NOMO-1 treated with dmso at 0.1 percent for 144 hours (cell line): ENCODE data around the gene CTSD.
"Not testable (repeated sequence)": the region's sequence is repeated elsewhere in the genome, so short reads cannot be mapped to it uniquely, and the experiment has no call there.

Source experiments
- DNase-seq: peaks from one replicate; lab custom pipeline; 2025; ENCODE audit not compliant: unreplicated experiment; lab: John Stamatoyannopoulos, UW

Gene CTSD

DNA sequence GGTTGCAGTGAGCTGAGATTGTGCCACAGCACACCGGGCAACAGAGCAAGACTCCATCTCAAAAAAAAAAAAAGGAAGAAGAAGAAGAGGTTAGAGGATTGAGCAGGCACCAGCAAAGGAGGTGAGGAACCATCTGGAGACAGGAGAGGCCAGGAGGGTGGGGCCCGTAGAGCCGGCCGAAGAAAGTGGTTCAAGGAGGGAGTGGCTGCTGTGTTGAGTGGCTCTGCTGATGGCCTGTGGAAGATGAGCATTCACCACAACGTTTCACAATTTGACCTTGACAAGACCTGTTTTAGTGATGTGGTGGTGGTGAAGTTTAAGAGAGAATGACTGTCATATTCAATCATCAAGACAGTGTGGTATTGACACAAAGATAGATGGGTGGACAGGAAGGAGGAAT, 6.8 kb upstream of the CTSD start:
- peak; percentile 90 for DNase-seq

DNA sequence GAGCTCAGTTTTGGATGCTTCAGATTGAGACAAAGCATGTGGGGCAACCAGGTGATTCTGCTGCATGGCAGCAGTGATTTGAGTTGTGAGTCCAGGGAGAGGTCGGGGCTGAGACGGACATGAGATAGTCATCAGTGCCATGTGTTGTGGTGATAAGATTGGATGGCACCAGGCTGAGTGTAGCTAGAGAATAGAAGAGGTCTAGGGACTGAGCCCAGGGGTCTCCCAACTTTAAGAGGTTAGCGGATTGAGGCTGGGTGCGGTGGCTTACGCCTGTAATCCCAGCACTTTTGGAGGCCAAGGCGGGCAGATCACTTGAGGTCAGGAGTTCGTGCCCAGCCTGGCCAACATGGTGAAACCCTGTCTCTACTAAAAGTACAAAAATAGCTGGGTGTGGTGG, 6.3 kb upstream of the CTSD start:
- DNase-seq: no peak

DNA sequence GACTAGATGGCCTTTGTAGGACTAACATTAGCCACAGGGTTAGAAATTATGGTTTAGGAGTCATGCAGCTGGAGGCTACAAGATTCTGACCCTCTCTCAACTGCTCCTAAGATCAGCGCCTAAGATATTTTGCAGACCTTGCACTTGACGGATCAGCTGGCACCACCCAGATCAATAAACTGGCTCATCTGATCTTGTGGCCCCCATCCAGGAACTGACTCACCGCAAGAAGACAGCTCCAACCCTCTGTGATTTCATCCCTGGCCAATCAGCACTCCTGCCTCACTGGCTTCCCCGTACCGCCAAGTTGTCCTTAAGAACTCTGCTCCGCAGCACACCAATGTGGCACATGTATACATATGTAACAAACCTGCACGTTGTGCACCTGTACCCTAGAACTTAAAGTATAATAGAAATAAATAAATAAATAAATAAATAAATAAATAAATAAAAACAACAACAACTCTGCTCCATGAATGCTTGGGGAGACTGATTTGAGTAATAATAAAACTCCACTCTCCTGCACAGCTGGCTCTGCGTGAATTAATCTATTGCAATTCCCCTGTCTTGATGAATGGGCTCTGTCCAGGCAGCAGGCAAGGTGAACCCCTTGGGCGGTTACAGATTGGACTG, 5.7 kb upstream of the CTSD start:
- not testable (repeated sequence) for DNase-seq

DNA sequence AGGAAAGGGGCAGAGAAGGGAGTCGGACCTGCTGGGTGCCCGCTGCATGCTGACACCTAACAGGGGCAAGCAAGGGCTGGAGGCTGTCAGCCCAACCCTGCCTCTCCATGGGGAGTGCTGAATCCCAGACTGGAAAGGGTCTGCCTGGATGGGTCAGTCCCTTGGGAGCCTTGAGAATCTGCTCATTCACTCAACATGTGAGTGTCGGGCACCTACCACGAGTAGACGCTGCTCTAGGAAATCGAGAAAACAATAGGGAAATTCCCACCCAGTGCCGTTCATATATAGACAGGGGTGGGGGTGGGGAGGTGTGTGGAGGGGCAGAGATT, 4.4 kb upstream of the CTSD start:
- no peak for DNase-seq

DNA sequence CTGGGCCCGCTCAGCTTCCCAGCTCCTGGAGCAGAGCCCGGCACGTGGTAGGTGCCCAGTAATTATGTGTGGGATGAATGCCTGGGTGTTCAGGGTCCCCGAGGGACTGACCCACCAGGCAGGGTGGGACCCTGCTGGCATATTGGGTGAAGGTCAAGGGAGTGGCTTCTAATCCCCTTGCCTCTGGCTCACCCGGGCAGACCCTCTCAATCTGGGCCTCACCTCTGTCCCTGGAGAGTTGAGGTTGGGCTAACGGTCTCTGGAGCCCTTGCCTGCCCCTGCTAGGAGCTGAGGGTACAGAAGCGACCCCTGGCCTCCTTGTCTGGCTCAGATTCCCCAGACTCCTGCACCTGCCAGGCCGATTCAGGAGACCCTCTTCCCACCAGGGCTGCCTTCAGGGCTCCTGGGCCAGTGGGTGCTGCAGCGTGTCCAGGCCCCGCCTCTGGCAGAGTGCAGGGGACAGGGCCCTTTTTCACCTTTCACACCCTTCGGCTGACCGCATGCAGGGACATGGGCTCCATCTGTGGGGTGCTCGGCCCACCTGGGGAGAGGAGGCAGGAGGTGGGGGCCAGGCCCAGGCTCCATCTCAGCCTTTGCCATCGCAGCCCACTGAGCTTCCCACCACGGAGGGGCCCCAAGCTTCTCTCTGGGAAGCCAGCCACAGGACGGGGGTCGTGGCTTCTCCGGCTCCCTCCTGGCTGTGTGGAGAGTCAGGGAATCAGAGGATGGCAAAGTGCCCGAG, 3.8 kb upstream of the CTSD start:
- no peak for DNase-seq

DNA sequence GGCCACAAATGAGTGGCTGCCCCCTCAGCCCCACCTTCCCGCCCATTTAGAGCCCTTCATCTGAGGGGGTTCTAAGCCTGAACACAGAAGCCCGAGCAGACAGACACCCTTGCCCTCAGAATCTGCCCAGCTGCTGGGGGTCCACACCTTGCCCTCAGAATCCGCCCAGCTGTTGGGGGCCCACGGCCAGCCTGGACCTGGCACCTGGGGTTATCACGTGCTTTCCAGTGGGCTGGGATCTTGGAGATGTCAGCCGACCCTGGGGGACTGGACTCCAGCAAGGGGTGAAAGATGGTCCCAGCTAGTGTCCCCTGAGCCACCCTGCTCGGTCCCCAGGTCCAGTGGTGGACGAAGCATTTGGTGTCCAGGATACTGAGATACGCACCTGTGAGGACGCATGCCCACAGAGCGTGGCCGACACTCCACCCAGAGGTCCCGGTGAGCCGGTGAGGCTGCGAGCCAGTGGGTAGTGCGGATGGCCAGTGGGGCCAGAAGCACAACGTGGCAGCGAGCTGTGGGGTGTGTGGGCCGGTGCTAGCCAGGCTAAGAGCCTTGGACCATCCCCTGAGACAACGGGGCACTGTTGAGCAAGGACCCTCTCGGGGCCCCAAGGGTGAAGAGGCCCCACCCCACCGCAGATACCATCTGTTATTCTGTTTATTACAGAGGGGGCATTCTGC, 3.1 kb upstream of the CTSD start:
- DNase-seq: no peak

DNA sequence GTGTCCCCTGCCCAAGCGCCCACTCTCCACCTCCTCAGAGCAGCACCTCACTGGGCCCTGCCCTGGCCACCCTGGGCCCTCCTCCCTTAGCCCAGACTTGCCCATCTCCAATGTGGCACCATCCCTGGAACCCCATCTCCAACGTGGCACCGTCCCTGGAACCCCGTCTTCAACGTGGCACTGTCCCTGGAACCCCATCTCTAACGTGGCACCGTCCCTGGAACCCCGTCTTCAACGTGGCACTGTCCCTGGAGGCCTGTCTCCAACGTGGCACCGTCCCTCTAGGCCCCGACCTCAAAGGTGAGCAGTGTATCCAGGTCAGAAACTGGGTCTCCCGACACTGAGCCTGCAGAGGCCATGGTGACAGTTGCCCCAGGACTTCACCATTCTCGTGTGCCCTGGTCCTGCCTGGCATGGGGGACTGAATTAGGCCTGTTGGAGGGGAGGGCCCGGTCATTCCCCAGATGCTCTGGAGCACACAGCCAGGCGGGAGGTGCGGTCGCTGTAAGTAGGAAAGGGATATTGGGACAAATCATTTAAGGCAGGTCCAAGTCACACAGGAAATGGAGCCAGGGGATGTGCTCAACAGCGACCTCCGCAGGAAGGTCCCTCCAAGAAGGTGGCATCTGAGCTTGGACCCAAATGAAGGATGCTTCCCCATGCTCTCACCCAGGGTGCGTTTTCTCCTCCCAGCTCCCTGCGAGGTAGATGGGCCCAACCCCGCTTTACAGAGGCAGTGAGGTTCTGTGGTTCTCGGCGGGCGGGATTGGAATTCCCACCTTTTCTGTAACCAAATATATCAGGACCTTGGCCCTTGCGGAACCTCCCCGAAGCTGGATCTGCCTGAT, 2.4 kb upstream of the CTSD start:
- DNase-seq: no peak

DNA sequence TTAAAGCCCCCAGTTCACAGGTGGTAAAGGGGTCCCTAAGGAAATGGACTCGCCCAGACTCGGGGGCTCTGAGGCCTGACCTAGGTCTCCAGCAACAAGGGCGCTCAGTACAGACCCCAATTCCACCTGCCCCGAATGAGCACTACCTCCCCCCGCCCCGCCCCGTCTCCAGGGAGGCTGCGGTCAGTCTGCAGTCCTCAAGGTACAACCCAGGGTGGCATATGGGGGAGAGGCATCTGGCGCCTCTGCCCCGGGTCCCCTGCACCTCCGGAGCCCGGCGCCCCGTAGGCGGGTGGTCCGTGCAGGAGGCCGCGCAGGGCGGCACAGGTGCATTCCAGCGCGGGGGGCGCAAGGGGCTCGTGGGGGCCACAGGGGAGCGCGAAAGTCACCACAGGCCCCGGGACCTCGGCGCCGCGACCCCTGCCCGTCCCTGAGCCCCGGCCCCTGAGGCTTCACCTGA, 361 bp downstream of the CTSD start:
- DNase-seq: no peak

DNA sequence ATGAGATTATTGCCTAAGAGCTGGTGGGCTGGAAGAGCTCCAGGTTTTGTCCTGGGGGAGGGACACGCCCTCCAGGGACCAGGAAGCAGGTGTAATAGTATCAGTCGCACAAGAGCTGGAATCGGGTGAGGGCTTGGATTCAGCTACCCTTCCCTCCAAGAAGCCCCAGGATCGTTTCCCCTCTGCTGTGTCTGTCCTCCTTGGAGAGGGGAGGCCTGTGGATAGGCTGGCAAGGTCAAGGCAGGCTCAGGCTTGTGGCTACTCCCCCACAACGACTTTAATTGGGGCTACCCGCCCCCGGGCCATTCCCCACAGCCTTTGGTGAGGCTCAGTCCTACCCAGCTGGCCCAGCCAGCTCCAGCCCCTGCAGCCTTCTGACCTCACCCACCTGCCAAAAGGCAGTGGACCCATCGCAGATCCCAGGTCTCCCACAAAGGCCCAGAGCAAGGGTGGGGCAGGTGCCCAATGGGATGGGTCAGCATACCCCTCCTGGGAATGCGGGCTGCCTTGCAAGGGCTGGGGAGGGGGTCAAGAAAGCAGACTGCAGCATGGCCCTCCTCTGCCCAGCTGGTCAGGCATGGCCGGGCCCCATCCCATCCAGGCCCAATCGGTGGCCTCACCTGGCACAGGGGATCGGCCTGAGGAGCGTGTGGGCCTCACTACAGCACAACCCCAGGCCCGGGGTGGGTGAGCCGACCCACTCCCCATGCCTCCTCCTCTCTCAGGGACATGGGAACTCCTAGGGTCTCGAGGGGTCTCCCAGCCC, 1.0 kb downstream of the CTSD start:
- no peak for DNase-seq

DNA sequence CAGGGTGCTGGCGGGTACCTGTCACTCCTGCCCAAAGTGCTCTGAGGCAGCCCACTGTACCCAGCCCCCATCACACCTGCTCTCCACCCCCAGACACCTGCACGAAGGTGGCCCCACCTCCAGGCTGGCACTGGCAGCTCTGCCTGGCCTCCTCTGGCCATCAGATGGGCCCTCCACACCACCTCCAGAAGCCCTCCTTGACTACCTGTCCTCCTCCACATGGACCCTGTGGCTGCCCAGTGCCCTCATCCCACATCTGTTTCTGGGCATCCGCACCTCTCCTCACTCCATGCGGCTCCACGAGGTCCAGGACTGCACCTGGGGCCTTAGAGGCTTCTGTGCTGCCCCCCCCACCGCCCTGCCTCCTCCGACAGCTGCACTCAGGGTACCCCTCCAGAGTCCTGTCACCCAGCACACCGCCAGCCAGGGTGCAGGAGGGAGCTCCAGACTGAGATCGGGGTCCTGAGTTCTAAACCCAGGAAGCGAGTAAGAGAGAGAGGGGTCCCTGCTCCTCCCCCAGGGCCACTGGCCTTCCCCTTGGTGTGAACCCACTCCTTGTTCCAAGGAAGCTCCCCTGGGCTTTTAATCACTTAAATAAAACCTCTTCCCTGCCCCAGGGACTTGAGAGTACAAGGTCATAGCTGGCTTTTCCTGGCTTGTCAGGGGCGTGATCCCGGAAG, 1.7 kb downstream of the CTSD start:
- DNase-seq: no peak

DNA sequence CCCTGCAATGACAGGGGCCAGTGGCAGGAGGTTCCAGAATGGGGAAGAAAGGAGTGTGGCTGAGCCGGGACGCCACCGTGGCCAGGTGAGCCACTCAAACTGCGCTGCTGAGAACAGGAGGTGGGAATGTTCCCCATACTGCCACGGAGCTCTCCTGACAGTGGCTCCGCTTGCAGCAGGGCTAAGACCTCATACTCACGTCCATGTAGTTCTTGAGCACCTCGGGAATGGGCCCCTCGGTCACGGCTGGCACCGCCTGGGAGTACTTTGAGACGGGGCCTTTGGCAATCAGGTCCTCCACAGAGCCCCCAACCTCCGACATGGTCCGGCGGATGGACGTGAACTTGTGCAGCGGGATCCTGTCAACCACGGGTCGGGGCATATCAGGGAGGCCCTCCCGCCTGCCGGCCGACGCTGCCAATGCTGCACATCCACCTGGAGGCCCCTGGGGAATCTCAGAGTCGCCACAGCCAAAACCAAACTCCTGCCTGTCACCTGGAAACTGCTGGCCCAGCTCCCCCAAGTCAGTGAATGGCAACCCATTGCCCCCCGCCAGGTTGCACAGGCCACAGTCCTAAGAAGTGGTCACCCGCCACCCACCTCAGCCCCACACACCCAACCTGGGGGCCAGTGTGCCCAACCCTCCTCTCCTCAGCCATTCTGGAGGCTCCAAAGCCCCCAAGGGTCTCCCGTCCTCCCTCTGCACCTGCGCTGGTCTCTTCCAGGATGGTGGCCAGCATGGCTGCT, 2.4 kb downstream of the CTSD start:
- DNase-seq: no peak

DNA sequence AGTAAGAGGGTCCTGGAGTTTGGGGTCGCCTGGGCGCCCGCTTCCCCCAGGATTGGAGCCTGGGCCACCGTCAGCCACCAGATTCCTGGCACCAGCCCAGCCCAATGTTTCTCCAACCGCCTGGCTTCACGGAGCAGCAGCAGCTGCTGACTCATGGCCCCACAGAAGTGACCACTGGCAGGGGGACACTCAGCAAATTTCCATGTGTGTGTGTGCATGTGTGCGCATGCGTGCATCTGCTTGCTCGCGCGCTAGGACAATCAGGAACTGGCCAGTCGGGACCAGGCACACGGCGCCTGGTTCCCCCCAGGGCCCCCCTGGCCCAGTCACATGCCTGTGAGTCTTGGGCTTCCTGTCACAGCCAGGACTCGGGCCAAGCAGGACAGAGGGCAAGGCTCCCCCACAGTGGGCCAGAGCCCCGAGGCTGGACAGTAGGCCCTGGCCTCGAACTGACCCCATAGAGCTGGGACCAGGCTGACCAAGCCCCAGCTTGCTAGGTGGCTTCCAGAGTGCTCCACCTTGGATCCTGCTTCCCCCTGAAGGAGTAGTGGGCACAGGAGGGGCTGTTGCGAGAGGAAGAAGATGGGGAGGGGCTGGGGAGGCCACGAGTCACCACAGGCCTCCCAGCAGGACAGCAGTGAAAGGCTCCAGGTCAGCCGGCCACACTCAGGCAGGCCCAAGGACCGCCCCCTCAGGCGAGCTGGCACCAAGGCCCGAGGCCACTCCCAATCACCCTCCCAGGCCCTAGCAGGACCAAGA, 3.2 kb downstream of the CTSD start:
- DNase-seq: no peak

DNA sequence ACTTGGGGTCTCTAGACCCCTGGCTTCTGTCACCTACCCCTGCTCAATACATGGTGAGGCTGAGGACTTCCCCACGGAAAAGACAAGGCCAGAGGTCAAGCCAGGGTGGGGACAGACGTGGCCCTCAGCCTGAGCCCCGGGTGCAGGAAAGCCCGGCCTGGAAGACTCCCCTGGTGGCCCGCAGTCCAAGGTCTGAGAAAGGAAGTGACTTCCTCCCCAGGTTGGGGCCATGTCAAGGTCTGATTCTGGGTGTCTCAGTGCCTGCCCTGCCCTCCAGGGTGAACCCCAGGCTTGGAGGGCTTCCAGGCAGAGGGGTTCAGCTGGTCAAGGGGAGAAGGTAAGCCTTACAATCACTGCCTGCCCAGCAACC, 3.9 kb downstream of the CTSD start:
- DNase-seq: no peak

DNA sequence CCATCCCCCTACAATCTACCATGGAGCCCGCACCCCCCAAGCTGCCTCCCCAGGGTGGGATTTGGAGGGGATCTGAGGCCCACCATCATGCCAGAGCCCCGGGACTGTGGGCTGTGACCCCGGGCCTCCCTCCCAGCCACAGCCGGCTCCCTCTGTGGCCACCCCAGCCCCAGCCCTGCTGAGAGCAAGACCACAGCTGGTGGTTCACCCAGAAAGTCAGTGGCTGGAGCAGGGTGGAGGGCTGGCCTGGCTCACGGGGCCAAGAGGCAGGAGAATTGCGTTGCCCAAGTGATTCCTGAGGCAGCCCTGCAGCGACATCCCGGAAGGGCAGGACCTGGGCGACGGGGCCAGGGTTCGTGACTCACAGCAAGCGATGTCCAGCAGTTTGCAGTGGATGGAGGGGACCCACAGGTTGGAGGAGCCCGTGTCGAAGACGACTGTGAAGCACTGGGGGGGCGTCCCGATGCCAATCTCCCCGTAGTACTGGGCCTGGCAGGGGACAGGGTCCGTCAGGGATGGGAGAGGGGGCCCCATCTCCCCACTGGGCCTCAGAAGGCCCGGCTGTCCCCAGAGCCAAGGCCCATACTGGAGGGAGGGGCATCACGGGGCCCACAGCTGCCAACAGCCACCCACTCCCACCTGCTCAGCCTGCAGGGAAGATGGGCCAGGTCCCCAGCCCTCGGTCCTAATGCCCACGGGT, 4.4 kb downstream of the CTSD start:
- DNase-seq: no peak

DNA sequence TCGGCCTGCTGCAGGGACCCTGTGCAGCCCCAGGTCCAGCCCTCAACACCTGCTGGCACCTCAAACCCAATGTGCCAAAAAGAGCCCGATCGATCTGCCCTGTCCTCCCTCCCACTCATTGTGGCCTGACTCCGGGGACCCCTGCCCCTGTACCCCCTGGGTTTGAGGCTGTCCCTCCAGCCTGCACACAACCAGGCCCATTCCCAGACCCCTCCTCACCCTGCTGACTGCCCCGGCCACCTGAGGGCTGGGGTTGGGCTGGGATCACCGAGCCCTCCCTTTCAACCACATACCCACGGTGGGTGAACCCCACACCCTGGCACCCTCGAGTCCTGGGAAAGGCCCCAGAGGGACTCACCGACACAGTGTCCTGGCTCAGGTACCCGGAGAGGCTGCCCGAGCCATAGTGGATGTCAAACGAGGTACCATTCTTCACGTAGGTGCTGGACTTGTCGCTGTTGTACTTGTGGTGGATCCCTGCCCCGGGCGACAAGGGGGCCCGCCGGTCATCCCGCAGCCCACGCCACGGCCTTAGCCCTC, 5.0 kb downstream of the CTSD start:
- no peak for DNase-seq

DNA sequence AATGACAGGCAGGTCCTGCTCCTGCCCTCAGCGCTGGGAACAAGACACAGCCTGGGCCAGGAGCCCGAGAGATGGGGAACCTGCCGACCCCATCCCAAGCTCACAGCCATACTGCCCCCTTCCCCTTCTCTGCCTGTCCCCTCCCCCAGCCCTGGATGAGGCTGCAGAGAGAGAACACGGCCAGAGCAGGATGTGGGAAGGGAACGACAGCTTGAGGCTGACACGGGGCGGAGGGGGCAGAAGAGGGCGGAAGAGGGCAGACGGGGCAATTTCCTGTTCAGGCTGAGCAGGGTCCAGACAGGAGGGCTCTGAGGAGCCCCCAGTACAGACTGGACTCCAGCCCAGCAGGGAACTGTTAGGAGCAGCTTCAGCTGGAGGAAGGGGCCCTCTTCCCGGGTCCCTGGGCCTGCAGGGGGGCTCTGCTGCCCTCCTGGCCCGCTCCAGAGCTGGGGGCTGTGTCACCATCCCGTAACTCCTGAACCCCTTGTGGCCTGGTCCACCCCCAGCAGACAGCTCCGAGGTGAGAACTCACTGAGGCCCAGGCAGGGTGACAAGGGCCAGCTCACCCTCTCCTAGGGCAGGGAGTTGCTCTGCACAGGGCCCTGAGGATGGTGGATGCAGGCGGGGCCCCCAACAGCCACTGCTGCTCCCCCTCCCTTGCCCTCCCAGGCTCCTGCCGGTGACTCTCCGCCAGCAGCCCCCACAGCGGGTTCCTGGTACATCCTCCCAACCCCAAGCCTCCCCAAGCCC, 5.7 kb downstream of the CTSD start:
- DNase-seq: no peak
